Astrocyte (in vitro differentiated cells and primary cell): ENCODE results near the gene TM9SF3. TPM values are rescaled to one million over a fixed set of nuclear protein-coding genes. Genes with fewer than 3 reads are reported as not detected.
"Not testable (repeated sequence)": the region's sequence is repeated elsewhere in the genome, so short reads cannot be mapped to it uniquely, and the experiment has no call there.

Experiments used
- DNase-seq: peaks from one replicate; pipeline ENCODE4 v3.0.0-alpha.2; 2010; ENCODE audit warnings: low read depth
- FAIRE-seq: peaks from 2 replicates; lab custom pipeline; 2011; peaks lifted over from hg19 to GRCh38; lab: Jason Lieb, UNC
- H2AFZ ChIP-seq: 2 replicates; pipeline ENCODE4 v1.6.0; 2012; ENCODE audit warnings: low read depth, low read length, inconsistent platforms
- H3K27ac ChIP-seq: 2 replicates; pipeline ENCODE4 v1.5.1; 2011; ENCODE audit warnings: low read depth, low read length, inconsistent platforms
- H3K27me3 ChIP-seq: 2 replicates; pipeline ENCODE4 v1.6.0; 2011; ENCODE audit warnings: low read length, inconsistent platforms; ENCODE audit not compliant: insufficient read depth
- H3K36me3 ChIP-seq: 2 replicates; pipeline ENCODE4 v1.5.1; 2011; ENCODE audit warnings: low read length, inconsistent platforms; ENCODE audit not compliant: insufficient read depth
- H3K4me1 ChIP-seq: 2 replicates; pipeline ENCODE4 v1.5.1; 2011; ENCODE audit warnings: low read length, inconsistent platforms; ENCODE audit not compliant: insufficient read depth
- H3K4me2 ChIP-seq: 2 replicates; pipeline ENCODE4 v1.6.0; 2012; ENCODE audit warnings: low read length, inconsistent platforms
- H3K4me3 ChIP-seq: 2 replicates; pipeline ENCODE4 v1.5.1; 2011; ENCODE audit warnings: low read depth, mild to moderate bottlenecking, low read length, inconsistent platforms; ENCODE audit not compliant: insufficient read depth
- H3K79me2 ChIP-seq: 2 replicates; pipeline ENCODE4 v1.6.0; 2012; ENCODE audit warnings: mild to moderate bottlenecking, low read length, inconsistent platforms; ENCODE audit not compliant: insufficient read depth
- H3K9ac ChIP-seq: 2 replicates; pipeline ENCODE4 v1.6.0; 2012; ENCODE audit warnings: mild to moderate bottlenecking, low read length, inconsistent platforms
- H3K9me3 ChIP-seq: 2 replicates; pipeline ENCODE4 v1.5.1; 2012; ENCODE audit warnings: low read depth, mild to moderate bottlenecking, low read length, inconsistent platforms; ENCODE audit not compliant: insufficient read depth
- H4K20me1 ChIP-seq: 2 replicates; pipeline ENCODE4 v1.6.0; 2012; ENCODE audit warnings: low read length, inconsistent platforms; ENCODE audit not compliant: insufficient read depth
- H3K27ac Mint-ChIP-seq: one replicate; pipeline ENCODE4 v1.8.0; 2021; ENCODE audit warnings: mild to moderate bottlenecking, mixed read lengths; ENCODE audit not compliant: unreplicated experiment
- H3K27me3 Mint-ChIP-seq: one replicate; pipeline ENCODE4 v1.8.0; 2021; ENCODE audit warnings: low read depth, mixed read lengths; ENCODE audit not compliant: unreplicated experiment
- H3K36me3 Mint-ChIP-seq: one replicate; pipeline ENCODE4 v1.8.0; 2021; ENCODE audit warnings: low read depth, mixed read lengths; ENCODE audit not compliant: unreplicated experiment
- H3K4me1 Mint-ChIP-seq: one replicate; pipeline ENCODE4 v1.8.0; 2021; ENCODE audit warnings: low read depth, mixed read lengths; ENCODE audit not compliant: unreplicated experiment
- H3K4me3 Mint-ChIP-seq: one replicate; pipeline ENCODE4 v1.8.0; 2021; ENCODE audit warnings: mild to moderate bottlenecking, moderate library complexity, mixed read lengths; ENCODE audit not compliant: unreplicated experiment
- H3K9me3 Mint-ChIP-seq: one replicate; pipeline ENCODE4 v1.8.0; 2021; ENCODE audit warnings: mild to moderate bottlenecking, mixed read lengths; ENCODE audit not compliant: unreplicated experiment
- CTCF ChIP-seq: IDR thresholded peaks from 2 replicates; pipeline ENCODE4 v1.5.1; 2011; ENCODE audit warnings: low read depth, mild to moderate bottlenecking, inconsistent platforms, low read length, moderate library complexity; ENCODE audit not compliant: insufficient read depth
- EZH2 ChIP-seq: IDR thresholded peaks from 2 replicates; pipeline ENCODE4 v1.6.1; 2012; ENCODE audit warnings: mild to moderate bottlenecking, low read length, inconsistent platforms; ENCODE audit not compliant: insufficient read depth
- total RNA-seq: library from RNA; stranded (reverse); gene quantifications from 2 replicates; pipeline ENCODE4 v1.2.1, GENCODE V29; 2021

Gene TM9SF3
- total RNA-seq, 1 donor from 2014 or later: 200 TPM

DNA sequence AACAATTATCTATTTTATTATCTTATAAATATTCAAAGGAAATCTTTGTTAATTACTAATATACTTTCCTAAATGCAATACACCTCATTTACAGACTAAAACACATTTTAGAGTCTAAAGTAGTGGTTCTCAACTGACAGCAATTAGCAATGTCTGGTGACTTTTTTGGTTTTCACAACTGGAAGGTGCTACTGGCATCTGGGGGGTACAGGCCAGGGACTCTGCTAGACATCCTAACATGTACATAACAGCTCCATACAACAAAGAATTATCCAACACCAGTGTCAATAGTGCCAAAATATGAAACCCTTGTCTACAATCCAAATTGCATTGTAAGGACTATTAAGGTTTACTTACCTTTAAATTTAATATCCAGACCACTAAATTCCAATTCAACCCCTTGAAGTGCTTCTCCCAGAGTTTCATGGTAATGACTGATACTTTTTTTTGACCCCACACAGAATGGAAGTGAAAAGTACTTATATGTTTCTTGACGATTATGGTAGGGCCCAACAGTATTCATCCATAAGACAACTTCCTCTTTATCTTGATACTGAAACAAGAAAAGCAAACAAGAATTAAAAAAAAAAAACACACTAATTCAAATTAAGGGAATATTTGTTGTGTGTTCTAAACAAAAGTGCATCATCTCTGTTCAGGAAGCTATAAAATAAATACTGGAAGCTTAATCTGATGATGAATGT, 10.4 kb downstream of the TM9SF3 start:
- H3K27me3 Mint-ChIP-seq: no peaks in the 10 kb centered on the region
- no peak for FAIRE-seq
- H3K9me3 Mint-ChIP-seq: no peaks in the 10 kb centered on the region

DNA sequence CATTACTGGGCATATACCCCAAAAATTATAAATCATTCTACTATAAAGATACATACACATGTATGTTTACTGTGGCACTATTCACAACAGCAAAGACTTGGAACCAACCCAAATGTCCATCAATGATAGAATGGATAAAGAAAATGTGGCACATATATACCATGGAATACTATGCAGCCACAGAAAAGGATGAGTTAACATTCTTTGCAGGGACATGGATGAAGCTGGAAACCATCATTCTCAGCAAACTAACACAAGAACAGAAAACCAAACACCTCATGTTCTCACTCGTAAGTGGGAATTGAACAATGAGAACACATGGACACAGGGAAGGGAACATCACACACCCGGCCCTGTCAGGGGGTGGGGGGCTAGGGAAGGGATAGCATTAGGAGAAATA, 12.2 kb downstream of the TM9SF3 start:
- not testable (repeated sequence) for H3K9me3 ChIP-seq, H3K4me3 ChIP-seq, FAIRE-seq, H3K27ac ChIP-seq, H3K27me3 Mint-ChIP-seq, H3K36me3 ChIP-seq, H3K9me3 Mint-ChIP-seq, H3K4me1 ChIP-seq, H3K27me3 ChIP-seq, H3K4me2 ChIP-seq, H3K36me3 Mint-ChIP-seq, H2AFZ ChIP-seq, H3K9ac ChIP-seq, DNase-seq, H3K27ac Mint-ChIP-seq
- H3K4me1 Mint-ChIP-seq: peaks cover 19% of the 10 kb centered on the region
- Histone ChIP-seq H4K20me1 (peaks cover 86% of the 10 kb centered on the region), H3K79me2 (peaks cover 99% of the 10 kb centered on the region)
- peak overlapping the region; percentile 45 for H3K4me3 Mint-ChIP-seq

More for the DNA sequence above, 10.4 kb downstream of the TM9SF3 start:
- no peak overlapping the region for H3K4me3 ChIP-seq
- TF ChIP-seq CTCF (no peak), EZH2 (no peak)
- peaks cover 5% of the 10 kb centered on the region for H3K36me3 ChIP-seq
- Mint-ChIP-seq H3K4me3 (no peak overlapping the region), H3K27ac (no peak overlapping the region), H3K36me3 (peaks cover 6% of the 10 kb centered on the region), H3K4me1 (peaks cover 27% of the 10 kb centered on the region)
- no peaks in the 10 kb centered on the region for H3K27me3 ChIP-seq
- H3K79me2 ChIP-seq: peaks cover 99% of the 10 kb centered on the region
- DNase-seq: no peak
- H3K9ac ChIP-seq: no peak overlapping the region
- peaks cover 5% of the 10 kb centered on the region for H3K4me1 ChIP-seq
- no peaks in the 10 kb centered on the region for H3K9me3 ChIP-seq
- no peak overlapping the region for H3K4me2 ChIP-seq
- H3K27ac ChIP-seq: no peak overlapping the region
- no peak overlapping the region for H2AFZ ChIP-seq
- peaks cover 85% of the 10 kb centered on the region for H4K20me1 ChIP-seq

- TF ChIP-seq EZH2 (no peak), CTCF (no peak)
- H3K36me3 Mint-ChIP-seq: peaks cover 9% of the 10 kb centered on the region
- no peak overlapping the region for H3K4me3 Mint-ChIP-seq
- Histone ChIP-seq H3K4me2 (no peak overlapping the region), H3K27me3 (no peaks in the 10 kb centered on the region), H3K9ac (no peak overlapping the region), H3K9me3 (no peaks in the 10 kb centered on the region), H3K27ac (no peak overlapping the region), H4K20me1 (peaks cover 87% of the 10 kb centered on the region), H3K4me3 (no peak overlapping the region), H2AFZ (no peak overlapping the region), H3K36me3 (peaks cover 5% of the 10 kb centered on the region), H3K79me2 (peaks cover 99% of the 10 kb centered on the region), H3K4me1 (no peaks in the 10 kb centered on the region)
- H3K4me1 Mint-ChIP-seq: peaks cover 11% of the 10 kb centered on the region
- H3K27me3 Mint-ChIP-seq: no peaks in the 10 kb centered on the region
- H3K27ac Mint-ChIP-seq: no peak overlapping the region
- DNase-seq (no peak), FAIRE-seq (no peak)
- H3K9me3 Mint-ChIP-seq: no peaks in the 10 kb centered on the region
Measured at GRCh38 chr10:96573036-96573435, 13.8 kb downstream of the TM9SF3 start.
